ENCODE results near the gene POTEI.
"Not testable (repeated sequence)": the region's sequence is repeated elsewhere in the genome, so short reads cannot be mapped to it uniquely, and the experiment has no call there.

DNA sequence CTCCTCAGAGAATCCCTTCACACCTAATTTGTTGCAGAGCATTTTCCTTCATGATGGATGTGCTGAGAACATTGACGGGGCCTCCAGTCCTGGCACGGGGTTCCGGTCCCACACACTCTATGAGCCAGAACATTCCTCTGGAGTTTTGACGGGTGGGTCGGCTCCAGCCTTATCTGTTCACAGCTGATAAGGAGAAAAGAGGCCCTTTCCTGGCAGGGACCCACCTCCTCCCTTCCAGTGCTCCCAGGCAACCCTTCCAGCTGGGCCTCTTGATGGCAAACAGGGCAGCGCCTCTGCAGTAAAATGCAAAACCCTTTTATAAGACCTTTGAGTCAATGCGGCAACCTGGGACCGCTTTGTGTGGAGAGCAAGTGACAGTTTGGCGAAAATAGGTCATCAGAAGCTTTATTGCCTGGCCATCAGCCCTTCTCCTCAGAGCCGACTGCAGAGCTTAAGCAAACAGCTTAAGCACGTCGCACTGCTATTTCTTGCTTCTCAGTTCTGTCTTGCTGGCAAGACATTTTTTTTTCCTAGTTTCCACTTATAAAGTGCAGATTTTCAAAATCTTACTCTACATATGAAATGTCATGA lies 9.5 kb upstream of the POTEI start:
- TF ChIP-seq, protein P1, sequence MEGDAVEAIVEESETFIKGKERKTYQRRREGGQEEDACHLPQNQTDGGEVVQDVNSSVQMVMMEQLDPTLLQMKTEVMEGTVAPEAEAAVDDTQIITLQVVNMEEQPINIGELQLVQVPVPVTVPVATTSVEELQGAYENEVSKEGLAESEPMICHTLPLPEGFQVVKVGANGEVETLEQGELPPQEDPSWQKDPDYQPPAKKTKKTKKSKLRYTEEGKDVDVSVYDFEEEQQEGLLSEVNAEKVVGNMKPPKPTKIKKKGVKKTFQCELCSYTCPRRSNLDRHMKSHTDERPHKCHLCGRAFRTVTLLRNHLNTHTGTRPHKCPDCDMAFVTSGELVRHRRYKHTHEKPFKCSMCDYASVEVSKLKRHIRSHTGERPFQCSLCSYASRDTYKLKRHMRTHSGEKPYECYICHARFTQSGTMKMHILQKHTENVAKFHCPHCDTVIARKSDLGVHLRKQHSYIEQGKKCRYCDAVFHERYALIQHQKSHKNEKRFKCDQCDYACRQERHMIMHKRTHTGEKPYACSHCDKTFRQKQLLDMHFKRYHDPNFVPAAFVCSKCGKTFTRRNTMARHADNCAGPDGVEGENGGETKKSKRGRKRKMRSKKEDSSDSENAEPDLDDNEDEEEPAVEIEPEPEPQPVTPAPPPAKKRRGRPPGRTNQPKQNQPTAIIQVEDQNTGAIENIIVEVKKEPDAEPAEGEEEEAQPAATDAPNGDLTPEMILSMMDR (IDR thresholded peaks at IDR 0.05): not testable (repeated sequence)
- not testable (repeated sequence) for TF ChIP-seq EZH2, EZH2phosphoT487 (IDR thresholded peaks at IDR 0.05)
